HepG2 (cell line): Measurements from ENCODE around the gene PASK. TPM values are rescaled to one million over a fixed set of nuclear protein-coding genes. Genes with fewer than 3 reads are reported as not detected.

Source experiments
- ATAC-seq: fragments of 200-7000 bp; cut with Tn5 transposase; 3 replicates; pipeline ENCODE4 v1.9.1; 2020; ENCODE audit warnings: mild to moderate bottlenecking, moderate library complexity
- BruUV-seq: library from RNA; stranded (reverse); fragments of 400-500 nt; replicated peaks from 2 replicates; lab custom pipeline; 2021; lab: Mats Ljungman, UMichigan
- CTCF ChIA-PET: fragments of 300-600 bp; formaldehyde crosslinking; extraction: SDS; loops from one replicate; lab custom pipeline; 2021; ENCODE audit warnings: low total read pairs, inconsistent platforms, low intra/inter-chr PET ratio; lab: Yijun Ruan, JAX
- POLR2A ChIA-PET: fragments of 350-600 bp; sonication (Branson Sonifier 250); formaldehyde crosslinking; loops from one replicate; lab custom pipeline; 2020; ENCODE audit warnings: antibody characterized with exemption, inconsistent platforms; lab: Yijun Ruan, JAX
- DNase-seq: peaks from one replicate; pipeline ENCODE4 v3.0.0-alpha.2; 2015; ENCODE audit warnings: low spot score
- FAIRE-seq: peaks from 3 replicates; lab custom pipeline; 2011; peaks lifted over from hg19 to GRCh38; lab: Jason Lieb, UNC
- H2AFZ ChIP-seq: one replicate; pipeline ENCODE4 v1.6.1; 2011; ENCODE audit warnings: low read length, inconsistent platforms
- H3K27ac ChIP-seq: fragments of 300-600 bp; 3 replicates; pipeline ENCODE4 v1.8.0; 2011; ENCODE audit warnings: mixed run types, mild to moderate bottlenecking, mixed read lengths, low read length, inconsistent platforms; ENCODE audit not compliant: insufficient read depth; ENCODE audit errors: extremely low read length
- H3K27me3 ChIP-seq, 2 experiments: fragments of 200-600 bp in 1 of 2; 2 replicates in 1 of 2; 3 replicates in 1 of 2; pipeline versions ENCODE4 v1.6.0 to v1.8.0; 2011; ENCODE audit warnings: low read length in 2 of 2, mild to moderate bottlenecking in 2 of 2, moderate library complexity in 2 of 2, inconsistent platforms in 1 of 2; ENCODE audit not compliant: insufficient read depth in 2 of 2, control insufficient read depth in 1 of 2
- H3K36me3 ChIP-seq, 2 experiments: fragments of 200-600 bp in 1 of 2; replicated peaks in 1 of 2; 2 replicates in 1 of 2; 3 replicates in 1 of 2; pipeline versions ENCODE4 v1.5.1 to v1.8.0; 2011; ENCODE audit warnings: low read length in 2 of 2, inconsistent platforms in 1 of 2; ENCODE audit not compliant: insufficient read depth in 2 of 2, control insufficient read depth in 1 of 2
- H3K4me1 ChIP-seq: 2 replicates; pipeline ENCODE4 v1.5.1; 2012; ENCODE audit warnings: low read length, inconsistent platforms; ENCODE audit not compliant: insufficient read depth
- H3K4me2 ChIP-seq: 2 replicates; pipeline ENCODE4 v1.6.0; 2011; ENCODE audit warnings: low read depth, low read length, inconsistent platforms
- H3K4me3 ChIP-seq, 3 experiments: fragments of 200-600 bp in 1 of 3; sonication (generic), shearing (Covaris generic) in 1 of 3; replicated peaks in 1 of 3; 2 replicates each; pipeline ENCODE4 v1.5.1; 2011 to 2016; ENCODE audit warnings: low read length in 3 of 3, inconsistent platforms in 2 of 3, low read depth in 2 of 3, mild to moderate bottlenecking in 2 of 3, control low read depth in 1 of 3, mixed read lengths in 1 of 3; ENCODE audit not compliant: insufficient read depth in 1 of 3
- H3K79me2 ChIP-seq: one replicate; pipeline ENCODE4 v1.6.1; 2011; ENCODE audit warnings: low read length, inconsistent platforms; ENCODE audit not compliant: insufficient read depth
- H3K9ac ChIP-seq: 2 replicates; pipeline ENCODE4 v1.6.0; 2011; ENCODE audit warnings: mild to moderate bottlenecking, low read depth, low read length, inconsistent platforms; ENCODE audit not compliant: insufficient read depth
- H3K9me3 ChIP-seq: 2 replicates; pipeline ENCODE4 v1.5.1; 2012; ENCODE audit warnings: mild to moderate bottlenecking, low read length
- H4K20me1 ChIP-seq: 2 replicates; pipeline ENCODE4 v1.6.0; 2011; ENCODE audit warnings: inconsistent platforms, mild to moderate bottlenecking, low read length, moderate library complexity; ENCODE audit not compliant: insufficient read depth
- ATF7 ChIP-seq, 2 experiments: fragments of 450-650 bp in 1 of 2; sonication (generic) in 1 of 2; formaldehyde crosslinking in 1 of 2; IDR thresholded peaks; 2 replicates each; pipeline versions ENCODE4 v1.4.0 to v1.6.1; 2016 to 2020; ENCODE audit warnings: antibody characterized with exemption in 1 of 2, mild to moderate bottlenecking in 1 of 2, missing genetic modification reagents in 1 of 2
- BRF2 ChIP-seq: sonication (generic); formaldehyde crosslinking; IDR thresholded peaks from 2 replicates; pipeline ENCODE4 v1.8.1; 2022; ENCODE audit warnings: mild to moderate bottlenecking, missing genetic modification reagents
- CEBPB ChIP-seq: IDR thresholded peaks from 2 replicates; pipeline ENCODE4 v1.6.1; 2011; ENCODE audit warnings: low read depth, low read length, improper control_type of control experiment, borderline replicate concordance
- HNF4G ChIP-seq, 2 experiments: sonication (generic) in 1 of 2; formaldehyde crosslinking in 1 of 2; IDR thresholded peaks; 2 replicates each; pipeline versions ENCODE4 v1.4.0 to v1.6.1; 2011 to 2020; ENCODE audit warnings: borderline replicate concordance in 2 of 2, low read depth in 2 of 2, mild to moderate bottlenecking in 2 of 2, low read length in 1 of 2, missing genetic modification reagents in 1 of 2, moderate library complexity in 1 of 2
- MEIS1 ChIP-seq: sonication (generic); formaldehyde crosslinking; IDR thresholded peaks from 2 replicates; pipeline ENCODE4 v1.9.0; 2021; ENCODE audit warnings: mild to moderate bottlenecking, missing genetic modification reagents, moderate library complexity, borderline replicate concordance
- RXRA ChIP-seq: sonication (generic); formaldehyde crosslinking; IDR thresholded peaks from 2 replicates; pipeline ENCODE4 v1.5.1; 2020; ENCODE audit warnings: missing genetic modification reagents
- ZFX ChIP-seq: sonication (generic); formaldehyde crosslinking; IDR thresholded peaks from 2 replicates; pipeline ENCODE4 v1.4.0; 2020; ENCODE audit warnings: mild to moderate bottlenecking, low read depth, missing genetic modification reagents, moderate library complexity
- WGBS: methylation state at CpG from one replicate; pipeline ENCODE4 v1.1.6; 2017; ENCODE audit warnings: low lambda C conversion rate; 5-methylcytosine and 5-hydroxymethylcytosine counted together
- in situ Hi-C: cut with HindIII; loops from 2 replicates; pipeline ENCODE4 v1.10.0; 2017; ENCODE audit warnings: low pct_unique_long_range_greater_than_20kb; ENCODE audit not compliant: extremely low pct_ligation_motif_present
- intact Hi-C: fragments of 100-400 bp; cut with micrococcal nuclease; formaldehyde crosslinking; loops from one replicate; pipeline ENCODE4 v1.10.0; 2022; ENCODE audit not compliant: unreplicated experiment
- polyA plus RNA-seq, 8 experiments: library from polyadenylated mRNA; depleted of rRNA in 3 of 8; stranded (reverse) in 7 of 8; unstranded in 1 of 8; fragments of >200 nt; fragmentation: Illumina TruSeq in 4 of 8; extraction: Trizol in 4 of 8; gene quantifications; 2 replicates each; pipeline versions ENCODE4 v1.2.1 to v1.2.3, GENCODE V29; 2011 to 2016; ENCODE audit warnings: low read depth in 4 of 8, missing spikeins in 1 of 8, mixed read lengths in 1 of 8; ENCODE audit not compliant: insufficient read depth in 1 of 8
- total RNA-seq, 5 experiments: library from RNA; depleted of rRNA; stranded (reverse); fragments of >200 nt; fragmentation: Illumina TruSeq; extraction: Trizol; gene quantifications; 2 replicates each; pipeline ENCODE4 v1.2.3, GENCODE V29; 2016; ENCODE audit warnings: low read depth in 1 of 5
- TF ChIP-seq, protein P1 (sequence below): sonication (generic); formaldehyde crosslinking; IDR thresholded peaks from 2 replicates; pipeline ENCODE4 v1.5.1; 2020; ENCODE audit warnings: mild to moderate bottlenecking, missing genetic modification reagents, borderline replicate concordance
- TF ChIP-seq, protein P2 (sequence below): fragments of 450-650 bp; IDR thresholded peaks from 2 replicates; pipeline ENCODE4 v1.6.1; 2016

PASK gene
- total and polyA plus RNA-seq, 2 of the 13 experiments (the other 11 are each of a cell fraction or from before 2014, with no cell fraction given) = 6.9 to 17.0 TPM

DNA sequence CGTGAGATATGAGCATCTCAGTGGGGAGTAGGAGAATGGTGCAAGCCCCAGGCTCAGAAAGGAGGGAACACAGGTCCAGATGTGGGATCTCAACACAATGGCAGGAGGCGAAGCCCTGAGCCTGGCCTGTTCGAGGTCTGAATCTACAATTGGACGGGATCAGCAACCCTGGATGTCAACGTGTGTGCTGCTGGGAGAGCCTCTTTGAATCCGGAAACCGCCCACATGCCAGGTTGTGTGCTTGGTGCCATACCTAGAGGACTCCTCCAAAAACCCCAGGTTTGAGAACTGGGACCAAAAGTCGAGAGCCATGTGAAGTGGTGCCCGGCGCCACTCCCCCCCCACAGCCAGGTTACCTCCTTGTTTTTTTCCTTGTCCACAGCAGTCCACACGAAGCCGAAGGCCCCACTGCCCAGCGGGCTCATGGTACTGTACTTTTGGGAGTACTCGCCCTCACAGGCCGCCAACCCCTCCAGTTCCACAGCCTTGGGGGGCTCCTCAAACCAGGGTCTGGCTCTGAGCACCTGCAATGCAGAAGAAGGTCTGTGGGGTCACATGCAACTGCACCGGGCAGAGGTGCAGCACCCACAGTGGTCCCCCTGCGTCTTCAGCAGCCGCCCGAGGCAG, 26.8 kb downstream of the PASK start (continued):
- no peak for TF ChIP-seq HNF4G (IDR thresholded peaks at IDR 0.05; ENCODE audit: borderline replicate concordance, low read depth, low read length)
- no peak for TF ChIP-seq HNF4G (CRISPR knock-in tag; IDR thresholded peaks at IDR 0.05; ENCODE audit: borderline replicate concordance, low read depth)
- no peak for TF ChIP-seq RXRA (CRISPR knock-in tag)
- TF ChIP-seq, protein P1, sequence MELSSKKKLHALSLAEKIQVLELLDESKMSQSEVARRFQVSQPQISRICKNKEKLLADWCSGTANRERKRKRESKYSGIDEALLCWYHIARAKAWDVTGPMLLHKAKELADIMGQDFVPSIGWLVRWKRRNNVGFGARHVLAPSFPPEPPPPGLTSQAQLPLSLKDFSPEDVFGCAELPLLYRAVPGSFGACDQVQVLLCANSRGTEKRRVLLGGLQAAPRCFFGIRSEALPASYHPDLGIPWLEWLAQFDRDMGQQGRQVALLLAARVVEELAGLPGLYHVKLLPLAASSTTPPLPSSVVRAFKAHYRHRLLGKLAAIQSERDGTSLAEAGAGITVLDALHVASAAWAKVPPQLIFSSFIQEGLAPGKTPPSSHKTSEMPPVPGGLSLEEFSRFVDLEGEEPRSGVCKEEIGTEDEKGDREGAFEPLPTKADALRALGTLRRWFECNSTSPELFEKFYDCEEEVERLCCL = no peak
- TF ChIP-seq MEIS1 (CRISPR knock-in tag) = no peak
- TF ChIP-seq BRF2 (CRISPR knock-in tag) = no peak
- TF ChIP-seq, protein P2, sequence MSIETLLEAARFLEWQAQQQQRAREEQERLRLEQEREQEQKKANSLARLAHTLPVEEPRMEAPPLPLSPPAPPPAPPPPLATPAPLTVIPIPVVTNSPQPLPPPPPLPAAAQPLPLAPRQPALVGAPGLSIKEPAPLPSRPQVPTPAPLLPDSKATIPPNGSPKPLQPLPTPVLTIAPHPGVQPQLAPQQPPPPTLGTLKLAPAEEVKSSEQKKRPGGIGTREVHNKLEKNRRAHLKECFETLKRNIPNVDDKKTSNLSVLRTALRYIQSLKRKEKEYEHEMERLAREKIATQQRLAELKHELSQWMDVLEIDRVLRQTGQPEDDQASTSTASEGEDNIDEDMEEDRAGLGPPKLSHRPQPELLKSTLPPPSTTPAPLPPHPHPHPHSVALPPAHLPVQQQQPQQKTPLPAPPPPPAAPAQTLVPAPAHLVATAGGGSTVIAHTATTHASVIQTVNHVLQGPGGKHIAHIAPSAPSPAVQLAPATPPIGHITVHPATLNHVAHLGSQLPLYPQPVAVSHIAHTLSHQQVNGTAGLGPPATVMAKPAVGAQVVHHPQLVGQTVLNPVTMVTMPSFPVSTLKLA = no peak
- TF ChIP-seq CEBPB = no peak

GRCh38 chr2:241121008-241121407, 28.3 kb downstream of the PASK start:
- Histone ChIP-seq H3K79me2 (no peaks in the 10 kb centered on the region), H3K36me3 (peaks cover 14 to 23% of the 10 kb centered on the region in 2 experiments; a peak in 4 of 5 replicates), H4K20me1 (no peaks in the 10 kb centered on the region), H3K27me3 (no peaks in the 10 kb centered on the region), H3K4me3 (no peak overlapping the region), H3K4me2 (no peak overlapping the region), H3K9me3 (no peaks in the 10 kb centered on the region), H3K4me1 (no peaks in the 10 kb centered on the region), H3K27ac (no peak overlapping the region), H2AFZ (no peak overlapping the region), H3K9ac (no peak overlapping the region)
- intact Hi-C loops = no loop called here
- peak; percentile 72; the same call in 1 of the 2 replicates for TF ChIP-seq ATF7 (IDR thresholded peaks at IDR 0.05)
- TF ChIP-seq ATF7 (CRISPR knock-in tag; IDR thresholded peaks at IDR 0.05) = no peak
- TF ChIP-seq ZFX (CRISPR knock-in tag) = no peak
- BruUV-seq = no TSS peak
- ATAC-seq (no peak), DNase-seq (no peak), FAIRE-seq (peak; percentile 18)
- 90% methylated on average over 5 of the region's 5 CpGs for WGBS
- ChIA-PET POLR2A (no interaction called here), CTCF (no interaction called here)
- in situ Hi-C loops = no loop called here
